NT2/D1 (cell line): ENCODE measurements around the gene BBX.
A peak's percentile ranks its signal among the peaks of the same experiment; 100 is the strongest.

Source experiments
- DNase-seq: peaks from one replicate; pipeline ENCODE4 v3.0.0-alpha.2; 2011; ENCODE audit warnings: low read depth, low spot score
- H3K27me3 ChIP-seq: 2 replicates; pipeline ENCODE4 v1.6.0; 2011; ENCODE audit warnings: mild to moderate bottlenecking; ENCODE audit not compliant: insufficient read length, insufficient read depth
- H3K36me3 ChIP-seq: 2 replicates; pipeline ENCODE4 v1.6.1; 2011; ENCODE audit warnings: mild to moderate bottlenecking, low read length, mixed read lengths; ENCODE audit not compliant: insufficient read depth, insufficient read length
- H3K4me1 ChIP-seq: 2 replicates; pipeline ENCODE4 v1.5.1; 2011; ENCODE audit not compliant: insufficient read depth, insufficient read length
- H3K4me3 ChIP-seq: 2 replicates; pipeline ENCODE4 v1.5.1; 2011; ENCODE audit warnings: low read depth; ENCODE audit not compliant: insufficient read length
- H3K9ac ChIP-seq: 2 replicates; pipeline ENCODE4 v1.6.0; 2011; ENCODE audit warnings: low read depth; ENCODE audit not compliant: insufficient read length
- H3K9me3 ChIP-seq: 2 replicates; pipeline ENCODE4 v1.5.1; 2011; ENCODE audit warnings: mild to moderate bottlenecking, low read length; ENCODE audit not compliant: insufficient read depth
- SUZ12 ChIP-seq: IDR thresholded peaks from 2 replicates; pipeline ENCODE4 v1.6.1; 2011; ENCODE audit not compliant: insufficient read length, insufficient read depth; ENCODE audit errors: extremely low read depth
- YY1 ChIP-seq: IDR thresholded peaks from 2 replicates; pipeline ENCODE4 v1.6.1; 2011; ENCODE audit not compliant: insufficient read length, insufficient read depth
- ZNF274 ChIP-seq: IDR thresholded peaks from 2 replicates; pipeline ENCODE4 v1.6.1; 2011; ENCODE audit warnings: mild to moderate bottlenecking, low read depth, low read length

Gene BBX

DNA sequence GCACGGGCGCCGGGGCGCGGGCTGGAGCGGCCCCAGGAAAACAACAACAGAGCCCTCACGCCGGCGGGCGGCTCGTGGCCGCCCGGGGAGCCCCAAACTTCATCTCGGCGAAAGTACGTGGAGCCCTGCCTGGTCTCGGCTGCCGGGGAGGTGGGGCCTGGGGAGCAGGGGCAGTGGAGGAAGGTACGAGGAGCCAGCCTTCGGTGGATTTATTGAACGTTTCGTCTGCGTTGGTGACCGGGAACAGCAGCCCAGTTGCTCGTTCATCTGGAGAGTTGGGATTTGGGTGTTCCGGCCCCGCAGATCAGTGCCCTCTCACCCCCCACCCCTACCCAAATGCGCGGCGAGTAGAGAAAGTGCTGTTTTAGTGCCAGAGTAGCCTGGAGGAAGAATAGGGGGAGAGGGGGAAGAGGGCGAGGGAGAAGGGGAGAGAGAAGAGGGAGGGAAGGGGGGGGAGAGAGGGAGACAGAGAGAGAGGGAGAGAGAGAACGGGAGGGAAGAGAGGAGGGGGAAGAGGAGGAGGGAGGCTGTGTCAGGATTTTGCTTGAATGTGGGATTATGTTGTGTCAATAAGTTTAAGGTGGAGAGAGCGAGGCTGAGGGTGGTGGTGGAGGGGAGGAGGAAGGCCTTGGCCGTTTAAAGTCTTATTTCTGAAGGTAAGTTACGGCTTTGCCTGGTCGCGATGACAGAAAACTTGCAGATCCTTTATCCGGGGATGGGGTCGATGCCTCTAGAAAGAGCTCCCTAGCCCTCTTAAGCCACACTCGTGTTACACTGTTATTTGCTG is 970 bp downstream of the BBX start:
- H3K9ac ChIP-seq = peak overlapping the region; percentile 75
- DNase-seq = no peak
- H3K27me3 ChIP-seq = peaks cover 17% of the 10 kb centered on the region
- no peaks in the 10 kb centered on the region for H3K9me3 ChIP-seq
- H3K4me3 ChIP-seq = peak overlapping the region; percentile 75
- TF ChIP-seq YY1 = no peak
- no peak for TF ChIP-seq ZNF274
- peaks cover 7% of the 10 kb centered on the region for H3K36me3 ChIP-seq
- no peaks in the 10 kb centered on the region for H3K4me1 ChIP-seq

DNA sequence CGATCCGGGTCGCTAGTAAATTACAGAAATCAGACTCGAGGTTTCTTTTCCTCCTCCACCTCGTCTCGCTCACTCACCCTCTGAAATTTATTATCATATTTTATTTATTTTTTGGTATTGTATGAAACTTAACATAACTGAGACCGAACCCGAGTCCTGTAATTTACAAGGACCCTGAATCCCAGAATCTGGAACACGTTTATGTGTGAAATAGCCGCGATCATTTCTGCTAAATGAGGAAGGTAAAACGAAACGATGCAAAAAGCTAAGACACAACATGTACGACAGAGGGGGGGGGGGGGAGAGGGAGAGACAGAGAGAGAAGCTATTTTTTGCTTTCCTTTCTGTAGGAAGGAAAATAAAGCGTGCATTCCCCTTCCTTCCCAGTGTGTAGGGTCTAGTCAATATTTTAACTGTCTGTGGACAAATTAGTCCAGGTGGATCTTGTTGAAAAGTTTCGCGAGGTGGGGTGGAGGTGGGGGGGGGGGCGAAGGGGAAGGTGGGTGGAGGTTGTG is 1.6 kb downstream of the BBX start:
- H3K9me3 ChIP-seq = no peaks in the 10 kb centered on the region
- no peaks in the 10 kb centered on the region for H3K4me1 ChIP-seq
- peak overlapping the region; percentile 78 for H3K4me3 ChIP-seq
- no peak for DNase-seq
- peak overlapping the region; percentile 75 for H3K9ac ChIP-seq
- peaks cover 11% of the 10 kb centered on the region for H3K36me3 ChIP-seq
- peaks cover 17% of the 10 kb centered on the region for H3K27me3 ChIP-seq
- no peak for TF ChIP-seq ZNF274
- TF ChIP-seq SUZ12 = no peak

GRCh38 chr3:107524841-107525643 is 2.3 kb downstream of the BBX start:
- Histone ChIP-seq H3K9me3 (no peaks in the 10 kb centered on the region), H3K27me3 (peaks cover 17% of the 10 kb centered on the region), H3K4me1 (no peaks in the 10 kb centered on the region), H3K9ac (peak overlapping the region; percentile 83), H3K4me3 (peak overlapping the region; percentile 78), H3K36me3 (peaks cover 14% of the 10 kb centered on the region)
- no peak for TF ChIP-seq YY1
- no peak for DNase-seq

GRCh38 chr3:107525644-107526305 is 3.0 kb downstream of the BBX start:
- H3K4me3 ChIP-seq = peak overlapping the region; percentile 78
- peak overlapping the region; percentile 83 for H3K9ac ChIP-seq
- no peaks in the 10 kb centered on the region for H3K4me1 ChIP-seq
- peaks cover 14% of the 10 kb centered on the region for H3K36me3 ChIP-seq
- no peak for TF ChIP-seq SUZ12
- TF ChIP-seq ZNF274 = no peak
- no peak for TF ChIP-seq YY1
- no peak for DNase-seq
- peaks cover 17% of the 10 kb centered on the region for H3K27me3 ChIP-seq
- no peaks in the 10 kb centered on the region for H3K9me3 ChIP-seq

DNA sequence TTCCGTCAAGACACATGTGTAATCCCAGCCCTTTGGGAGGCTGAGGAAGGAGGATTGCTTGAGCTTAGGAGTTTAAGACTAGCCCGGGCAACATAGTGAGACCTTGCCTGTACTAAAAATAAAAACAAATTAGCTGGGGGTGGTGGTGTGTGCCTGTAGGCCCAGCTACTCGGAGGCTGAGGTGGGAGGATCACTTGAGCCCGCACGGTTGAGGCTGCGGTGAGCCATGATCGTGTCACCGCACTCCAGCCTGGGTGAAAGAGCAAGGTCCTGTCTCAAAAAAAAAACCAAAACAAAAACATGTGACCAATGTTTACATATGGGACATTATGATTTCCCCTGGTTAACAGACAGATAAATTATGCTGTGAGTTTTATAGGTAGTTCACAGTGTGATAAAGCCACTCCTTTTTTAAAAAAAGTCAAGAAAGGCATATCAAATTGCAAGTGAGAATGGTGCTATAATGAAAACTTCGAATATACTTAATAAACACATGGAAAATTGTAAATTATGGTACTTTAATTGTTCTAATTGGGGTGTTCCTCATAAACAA is 9.2 kb downstream of the BBX start:
- no peak overlapping the region for H3K4me3 ChIP-seq
- no peak for TF ChIP-seq SUZ12
- no peak for TF ChIP-seq YY1
- TF ChIP-seq ZNF274 = no peak

DNA sequence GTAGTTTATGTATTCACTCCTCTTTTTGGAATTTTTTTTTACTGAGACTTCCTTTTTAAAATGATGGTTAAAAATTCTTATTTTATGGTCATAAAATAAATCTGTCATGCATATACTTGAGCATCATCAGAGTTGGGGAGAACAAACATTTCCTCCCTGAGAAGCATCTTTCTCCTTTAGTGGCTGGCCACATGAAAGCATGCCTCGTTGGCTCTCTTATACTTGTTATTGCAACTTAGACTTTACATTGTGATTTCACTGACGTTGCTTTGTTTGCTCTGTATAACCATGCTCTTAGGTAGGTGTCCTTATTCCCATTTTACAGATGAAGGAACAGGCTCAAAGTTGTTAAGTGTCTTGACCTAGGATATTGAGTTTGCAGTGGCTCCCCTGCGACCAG is 18.1 kb downstream of the BBX start:
- Histone ChIP-seq H3K27me3 (no peaks in the 10 kb centered on the region), H3K9ac (no peak overlapping the region), H3K36me3 (no peaks in the 10 kb centered on the region), H3K4me1 (no peaks in the 10 kb centered on the region), H3K4me3 (no peak overlapping the region), H3K9me3 (no peaks in the 10 kb centered on the region)
- no peak for DNase-seq
- TF ChIP-seq YY1 (no peak), SUZ12 (no peak), ZNF274 (no peak)

More for the DNA sequence above, 9.2 kb downstream of the BBX start:
- no peaks in the 10 kb centered on the region for H3K4me1 ChIP-seq
- DNase-seq = no peak
- no peak overlapping the region for H3K9ac ChIP-seq
- no peaks in the 10 kb centered on the region for H3K9me3 ChIP-seq
- H3K27me3 ChIP-seq = no peaks in the 10 kb centered on the region
- peaks cover 14% of the 10 kb centered on the region for H3K36me3 ChIP-seq

DNA sequence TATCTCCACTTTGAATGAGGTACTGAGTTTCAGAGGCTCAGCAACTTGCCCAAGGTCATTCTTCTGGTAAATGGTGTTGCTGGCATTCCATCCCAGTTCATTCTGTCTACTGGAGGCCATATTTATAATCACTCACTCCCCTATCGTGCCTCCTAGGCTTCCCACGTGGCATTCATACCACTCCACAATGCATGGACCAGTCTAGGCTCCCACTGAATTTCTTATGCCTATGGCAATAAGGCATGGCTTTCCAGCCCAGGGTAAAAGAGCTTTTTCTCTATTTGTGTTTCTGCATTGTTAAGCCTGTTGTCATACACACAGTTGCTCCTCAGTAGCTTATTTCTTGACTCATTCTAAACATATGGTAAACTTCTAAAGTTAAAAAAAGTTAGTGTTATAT is 19.9 kb downstream of the BBX start:
- DNase-seq = no peak
- H3K4me1 ChIP-seq = no peaks in the 10 kb centered on the region
- no peaks in the 10 kb centered on the region for H3K27me3 ChIP-seq
- no peak overlapping the region for H3K4me3 ChIP-seq
- H3K9me3 ChIP-seq = no peaks in the 10 kb centered on the region
- no peak overlapping the region for H3K9ac ChIP-seq
- no peaks in the 10 kb centered on the region for H3K36me3 ChIP-seq
- TF ChIP-seq ZNF274 (no peak), YY1 (no peak), SUZ12 (no peak)
